ENCODE data around the gene FBXO33. TPM values are rescaled to one million over a fixed set of nuclear protein-coding genes. Genes with fewer than 3 reads are reported as not detected.

FBXO33 gene
- total and polyA plus RNA-seq, 2 of the 8 experiments (the other 6 are each of a cell fraction or from before 2014, with no cell fraction given): 4.7 to 11.5 TPM

DNA sequence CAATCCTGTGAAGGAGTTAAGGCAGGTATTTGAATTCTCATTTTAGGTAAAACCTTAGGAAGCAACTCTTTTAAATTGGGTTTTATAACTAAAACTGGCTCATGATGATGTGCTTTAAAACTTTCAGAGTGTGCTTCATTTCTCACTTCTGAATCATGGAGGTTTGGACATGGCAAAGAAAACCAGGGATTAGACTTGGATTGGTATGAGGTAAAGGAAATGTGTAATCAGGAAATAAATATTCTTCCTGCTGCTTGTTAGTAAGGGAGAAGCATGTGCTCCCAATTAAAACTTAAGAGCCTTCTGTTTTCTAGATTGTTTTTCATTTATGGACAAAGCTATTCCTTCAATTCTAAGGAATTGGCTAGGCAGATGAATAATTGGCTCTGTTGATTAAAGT lies 57.4 kb downstream of the FBXO33 start:
- no peak overlapping the region for H2BK5ac ChIP-seq (ENCODE audit: low read depth, low read length)
- H3K4ac ChIP-seq (replicated peaks; ENCODE audit: insufficient read length, low read depth, low read length): no peak overlapping the region
- TF ChIP-seq RXRA (IDR thresholded peaks at IDR 0.05; ENCODE audit: insufficient read depth, low read depth, low read length) (no peak), SP2 (IDR thresholded peaks at IDR 0.05; ENCODE audit: low read length) (no peak), CBX8 (IDR thresholded peaks at IDR 0.05; ENCODE audit: borderline replicate concordance, low read depth, low read length) (no peak), SP1 (IDR thresholded peaks at IDR 0.05; ENCODE audit: low read depth, low read length) (no peak), YY1 (IDR thresholded peaks at IDR 0.05; ENCODE audit: low read depth, low read length) (no peak), SRF (IDR thresholded peaks at IDR 0.05; ENCODE audit: low read depth, low read length) (no peak)
- H2AFZ ChIP-seq (ENCODE audit: low read length): no peak overlapping the region
- no peak overlapping the region for H2BK15ac ChIP-seq (ENCODE audit: low read length)
- CTCF ChIA-PET (ENCODE audit: partially characterized antibody): interaction anchor here (1.2 to 2.5 kb wide), 3 partner anchors 11 to 144 kb away, joined by 3 to 12 read pairs (median 6); no protein-coding TSS in a partner anchor
- H4K91ac ChIP-seq (replicated peaks; ENCODE audit: insufficient read length, low read length): no peak overlapping the region
- no peak overlapping the region for H3K27ac ChIP-seq (ENCODE audit: low read depth, low read length)
- H3K27me3 ChIP-seq (replicated peaks in 1 of 4; ENCODE audit: control insufficient read depth in 3 of 4, extremely low read depth in 1 of 4, insufficient read depth in 3 of 4, low read length in 3 of 4): no peaks in the 10 kb centered on the region
- H3K4me3 ChIP-seq (ENCODE audit: extremely low read depth in 1 of 4, insufficient read depth in 2 of 4, low read depth in 3 of 4, low read length in 4 of 4): no peak overlapping the region
- H3K36me3 ChIP-seq (ENCODE audit: control insufficient read depth in 2 of 4, insufficient read depth in 4 of 4, low read length in 3 of 4): no peaks in the 10 kb centered on the region
- no peak overlapping the region for H2BK12ac ChIP-seq (ENCODE audit: low read depth, low read length)
- H2BK20ac ChIP-seq (ENCODE audit: low read length): no peak overlapping the region
- no peaks in the 10 kb centered on the region for H3K79me1 ChIP-seq (ENCODE audit: low read depth, low read length)
- no peak overlapping the region for H2AK5ac ChIP-seq (ENCODE audit: low read depth, low read length)
- no peak overlapping the region for H3K56ac ChIP-seq (replicated peaks; ENCODE audit: insufficient read length, low read depth, low read length)
- no peaks in the 10 kb centered on the region for H3K79me2 ChIP-seq (ENCODE audit: control insufficient read depth in 1 of 2, insufficient read depth in 2 of 2, low read length in 2 of 2)
- FAIRE-seq (no peak), DNase-seq (ENCODE audit: low read depth in 1 of 2, low spot score in 2 of 2) (no peak)
- no peak overlapping the region for H3K18ac ChIP-seq (ENCODE audit: extremely low read depth, low read length)
- no peak overlapping the region for H2BK120ac ChIP-seq (replicated peaks; ENCODE audit: low read depth, low read length)
- H4K20me1 ChIP-seq (replicated peaks in 1 of 2; ENCODE audit: control insufficient read depth in 1 of 2, insufficient read depth in 2 of 2, low read length in 2 of 2): no peaks in the 10 kb centered on the region
- POLR2A ChIA-PET (ENCODE audit: partially characterized antibody): interaction anchor here (0.9 kb wide), 1 partner anchor 195 kb away, joined by 3 read pairs; no protein-coding TSS in a partner anchor
- no peak overlapping the region for H3K4me2 ChIP-seq (ENCODE audit: insufficient read depth in 1 of 2, low read depth in 2 of 2, low read length in 2 of 2)
- no peak overlapping the region for H4K8ac ChIP-seq (ENCODE audit: extremely low read depth, insufficient read depth, low read length)
- no peaks in the 10 kb centered on the region; a peak in 2 of 7 replicates for H3K4me1 ChIP-seq (replicated peaks in 1 of 4; ENCODE audit: control insufficient read depth in 3 of 4, insufficient read depth in 4 of 4, low read length in 3 of 4)
- no peak overlapping the region for H3K9ac ChIP-seq (replicated peaks in 1 of 4; ENCODE audit: extremely low read depth in 1 of 4, low read depth in 3 of 4, low read length in 3 of 4)
- H3K23me2 ChIP-seq (ENCODE audit: low read depth, low read length): no peaks in the 10 kb centered on the region
- no peaks in the 10 kb centered on the region for H3K9me3 ChIP-seq (ENCODE audit: insufficient read depth in 2 of 2, low read depth in 1 of 2, low read length in 1 of 2)
- no peak overlapping the region for H4K5ac ChIP-seq (ENCODE audit: insufficient read length, low read depth, low read length)
- H3K14ac ChIP-seq (ENCODE audit: insufficient read length): no peak overlapping the region
- no peak overlapping the region for H3K23ac ChIP-seq (ENCODE audit: insufficient read length)

Data from H1 (cell line).